ENCODE measurements around the gene MPO. TPM values are rescaled to one million over a fixed set of nuclear protein-coding genes. Genes with fewer than 3 reads are reported as not detected.

Gene MPO
- total RNA-seq, 1 donor from 2014 or later, result not detected

- no peaks in the 10 kb centered on the region for H3K9me3 Mint-ChIP-seq (ENCODE audit: unreplicated experiment)
- DNase-seq (ENCODE audit: extremely low spot score, unreplicated experiment), result no peak
- H3K27ac Mint-ChIP-seq (ENCODE audit: unreplicated experiment), result no peak overlapping the region
- no peak overlapping the region for H3K4me3 Mint-ChIP-seq (ENCODE audit: unreplicated experiment)
- H3K4me1 Mint-ChIP-seq (ENCODE audit: unreplicated experiment), result no peaks in the 10 kb centered on the region
- no peaks in the 10 kb centered on the region for H3K36me3 Mint-ChIP-seq (ENCODE audit: unreplicated experiment)
- H3K27me3 Mint-ChIP-seq (ENCODE audit: unreplicated experiment), result peaks cover 10% of the 10 kb centered on the region
- TF ChIP-seq, protein P1, sequence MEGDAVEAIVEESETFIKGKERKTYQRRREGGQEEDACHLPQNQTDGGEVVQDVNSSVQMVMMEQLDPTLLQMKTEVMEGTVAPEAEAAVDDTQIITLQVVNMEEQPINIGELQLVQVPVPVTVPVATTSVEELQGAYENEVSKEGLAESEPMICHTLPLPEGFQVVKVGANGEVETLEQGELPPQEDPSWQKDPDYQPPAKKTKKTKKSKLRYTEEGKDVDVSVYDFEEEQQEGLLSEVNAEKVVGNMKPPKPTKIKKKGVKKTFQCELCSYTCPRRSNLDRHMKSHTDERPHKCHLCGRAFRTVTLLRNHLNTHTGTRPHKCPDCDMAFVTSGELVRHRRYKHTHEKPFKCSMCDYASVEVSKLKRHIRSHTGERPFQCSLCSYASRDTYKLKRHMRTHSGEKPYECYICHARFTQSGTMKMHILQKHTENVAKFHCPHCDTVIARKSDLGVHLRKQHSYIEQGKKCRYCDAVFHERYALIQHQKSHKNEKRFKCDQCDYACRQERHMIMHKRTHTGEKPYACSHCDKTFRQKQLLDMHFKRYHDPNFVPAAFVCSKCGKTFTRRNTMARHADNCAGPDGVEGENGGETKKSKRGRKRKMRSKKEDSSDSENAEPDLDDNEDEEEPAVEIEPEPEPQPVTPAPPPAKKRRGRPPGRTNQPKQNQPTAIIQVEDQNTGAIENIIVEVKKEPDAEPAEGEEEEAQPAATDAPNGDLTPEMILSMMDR (IDR thresholded peaks at IDR 0.05), result no peak
These were observed 43.9 kb upstream of the MPO start for GRCh38 chr17:58324409-58325288.

DNA sequence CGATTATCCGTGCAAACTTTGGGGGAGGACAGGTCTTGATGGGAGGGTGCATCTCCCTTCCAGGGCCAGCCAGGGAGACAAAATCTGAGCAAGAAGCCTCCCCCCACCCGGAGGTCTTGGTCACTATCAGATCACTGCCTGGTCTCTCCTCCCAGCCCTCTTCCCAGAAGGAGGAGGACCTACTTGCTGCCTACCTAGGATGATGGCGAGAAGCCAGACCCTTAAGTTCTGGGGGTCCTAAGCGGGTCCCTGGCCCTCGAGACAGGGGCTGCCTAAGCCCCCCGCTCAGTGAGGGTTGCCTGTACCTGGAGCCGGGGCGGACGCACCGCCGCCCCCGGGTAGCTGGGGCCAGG is 43.3 kb upstream of the MPO start:
- Mint-ChIP-seq H3K27me3 (ENCODE audit: unreplicated experiment) (peaks cover 10% of the 10 kb centered on the region), H3K9me3 (ENCODE audit: unreplicated experiment) (no peaks in the 10 kb centered on the region), H3K36me3 (ENCODE audit: unreplicated experiment) (no peaks in the 10 kb centered on the region), H3K4me1 (ENCODE audit: unreplicated experiment) (no peaks in the 10 kb centered on the region), H3K4me3 (ENCODE audit: unreplicated experiment) (no peak overlapping the region), H3K27ac (ENCODE audit: unreplicated experiment) (no peak overlapping the region)
- no peak for DNase-seq (ENCODE audit: extremely low spot score, unreplicated experiment)
- TF ChIP-seq, protein P1 (IDR thresholded peaks at IDR 0.05), result no peak

DNA sequence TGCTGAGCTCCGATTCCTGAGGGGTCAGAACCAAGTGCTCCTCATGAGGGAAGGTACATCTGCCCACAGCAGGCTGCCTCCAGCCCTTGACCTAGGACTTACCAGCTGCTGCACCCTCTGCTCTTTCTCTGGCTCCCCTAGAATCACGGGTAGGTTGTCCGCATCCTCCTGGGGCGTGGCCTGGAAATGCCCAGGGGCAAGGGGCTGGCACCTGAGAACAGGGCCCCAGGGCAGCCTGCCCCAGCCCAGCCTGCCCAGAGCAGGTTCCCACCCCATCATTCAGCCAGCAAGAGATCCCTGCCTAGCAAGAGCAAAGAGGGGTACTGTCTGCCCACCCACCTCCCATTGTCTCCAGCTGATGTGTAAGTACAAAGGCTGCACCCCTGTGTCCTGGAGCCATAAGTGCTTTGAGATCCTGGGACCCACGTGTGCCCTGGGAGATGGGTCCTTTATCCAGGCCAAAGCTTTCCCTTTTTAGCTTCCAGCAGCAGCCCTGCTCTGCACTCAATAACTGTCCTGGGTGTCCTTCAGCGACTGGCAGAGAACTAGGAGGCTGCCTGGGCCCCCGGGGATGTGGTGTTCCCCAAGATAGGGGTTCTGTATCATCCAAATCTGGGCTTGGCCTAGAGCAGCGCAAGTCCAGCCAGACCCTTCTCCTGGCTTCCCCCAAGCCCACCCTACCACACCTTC is 42.8 kb upstream of the MPO start:
- no peaks in the 10 kb centered on the region for H3K4me1 Mint-ChIP-seq (ENCODE audit: unreplicated experiment)

GRCh38 chr17:58322581-58323185 is 41.9 kb upstream of the MPO start:
- no peak for DNase-seq (ENCODE audit: extremely low spot score, unreplicated experiment)
- Mint-ChIP-seq H3K4me1 (ENCODE audit: unreplicated experiment) (no peaks in the 10 kb centered on the region), H3K9me3 (ENCODE audit: unreplicated experiment) (no peaks in the 10 kb centered on the region), H3K27me3 (ENCODE audit: unreplicated experiment) (peaks cover 3% of the 10 kb centered on the region), H3K4me3 (ENCODE audit: unreplicated experiment) (no peak overlapping the region), H3K27ac (ENCODE audit: unreplicated experiment) (no peak overlapping the region), H3K36me3 (ENCODE audit: unreplicated experiment) (no peaks in the 10 kb centered on the region)
- TF ChIP-seq, protein P1 (IDR thresholded peaks at IDR 0.05), result no peak

More for the DNA sequence above, 42.8 kb upstream of the MPO start:
- no peaks in the 10 kb centered on the region for H3K36me3 Mint-ChIP-seq (ENCODE audit: unreplicated experiment)
- DNase-seq (ENCODE audit: extremely low spot score, unreplicated experiment), result no peak
- no peak overlapping the region for H3K27ac Mint-ChIP-seq (ENCODE audit: unreplicated experiment)
- no peak overlapping the region for H3K4me3 Mint-ChIP-seq (ENCODE audit: unreplicated experiment)
- H3K27me3 Mint-ChIP-seq (ENCODE audit: unreplicated experiment), result peaks cover 7% of the 10 kb centered on the region
- TF ChIP-seq, protein P1 (IDR thresholded peaks at IDR 0.05), result no peak
- H3K9me3 Mint-ChIP-seq (ENCODE audit: unreplicated experiment), result no peaks in the 10 kb centered on the region
